ENCODE measurements around the gene CCDC117.
"Not testable (repeated sequence)": the region's sequence is repeated elsewhere in the genome, so short reads cannot be mapped to it uniquely, and the experiment has no call there.

Gene CCDC117, protein sequence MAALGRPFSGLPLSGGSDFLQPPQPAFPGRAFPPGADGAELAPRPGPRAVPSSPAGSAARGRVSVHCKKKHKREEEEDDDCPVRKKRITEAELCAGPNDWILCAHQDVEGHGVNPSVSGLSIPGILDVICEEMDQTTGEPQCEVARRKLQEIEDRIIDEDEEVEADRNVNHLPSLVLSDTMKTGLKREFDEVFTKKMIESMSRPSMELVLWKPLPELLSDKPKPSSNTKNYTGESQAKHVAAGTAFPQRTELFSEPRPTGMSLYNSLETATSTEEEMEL

GRCh38 chr22:28772633-28773460, at the start of gene CCDC117:
Gene CCDC117, plus strand, starts transcription at chr22:28772695. Its CDS starts 155 bp downstream, at chr22:28772850.
- peak; percentile 99 for DNase-seq

- DNase-seq, result no peak
Observed at GRCh38 chr22:28728002-28728401, 44.5 kb upstream of the CCDC117 start.

DNA sequence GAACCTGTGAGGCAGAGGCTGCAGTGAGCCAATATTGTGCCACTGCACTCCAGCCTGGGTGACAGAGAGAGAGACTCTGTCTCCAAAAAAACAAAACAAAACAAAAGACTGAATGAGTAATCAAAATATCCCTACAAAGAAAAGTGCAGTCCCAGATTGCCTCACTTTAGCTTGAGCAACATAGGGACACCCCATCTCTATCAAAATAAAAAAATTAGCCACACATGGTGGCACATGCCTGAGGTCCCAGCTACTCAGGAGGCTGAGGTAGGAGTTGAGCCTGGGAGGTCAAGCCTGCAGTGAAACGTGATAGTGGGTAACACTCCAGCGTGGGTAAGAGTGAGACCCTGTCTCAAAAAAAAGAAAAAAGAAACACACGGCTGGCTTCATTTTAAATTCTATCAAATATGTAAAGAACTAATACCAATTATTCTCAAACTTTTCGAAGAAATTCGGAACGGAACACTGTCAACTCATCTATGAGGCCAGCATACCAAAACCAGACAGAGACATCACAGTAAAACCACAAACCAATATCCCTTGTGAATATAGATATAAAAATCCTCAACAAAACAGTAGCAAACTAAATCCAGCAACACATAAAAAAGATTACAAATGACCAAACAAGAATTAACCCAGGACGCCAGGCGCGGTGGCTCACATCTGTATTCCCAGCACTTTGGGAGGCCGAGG, 43.7 kb upstream of the CCDC117 start:
- DNase-seq, result no peak

- no peak for DNase-seq
Observed at GRCh38 chr22:28730179-28730578, 42.3 kb upstream of the CCDC117 start.

DNA sequence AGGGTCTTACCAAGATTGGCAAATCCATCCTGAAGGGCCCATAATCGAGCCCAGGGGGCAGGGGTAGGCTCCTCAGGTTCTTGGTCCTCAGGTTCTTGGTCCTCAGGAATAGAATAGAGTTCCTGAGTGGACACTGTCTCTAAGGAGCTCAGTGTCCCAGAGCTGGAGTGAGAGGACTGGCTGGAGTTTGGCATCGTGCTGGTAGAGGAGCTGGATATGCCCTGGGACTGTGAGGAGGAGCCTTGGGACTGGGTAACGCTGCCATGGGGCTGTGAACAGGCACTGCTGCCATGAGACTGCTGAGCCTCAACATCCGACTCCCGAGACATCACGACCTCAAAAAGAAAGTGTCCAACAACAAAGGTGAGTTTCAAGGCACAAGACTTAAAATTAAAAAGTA, 38.1 kb upstream of the CCDC117 start:
- no peak for DNase-seq

DNA sequence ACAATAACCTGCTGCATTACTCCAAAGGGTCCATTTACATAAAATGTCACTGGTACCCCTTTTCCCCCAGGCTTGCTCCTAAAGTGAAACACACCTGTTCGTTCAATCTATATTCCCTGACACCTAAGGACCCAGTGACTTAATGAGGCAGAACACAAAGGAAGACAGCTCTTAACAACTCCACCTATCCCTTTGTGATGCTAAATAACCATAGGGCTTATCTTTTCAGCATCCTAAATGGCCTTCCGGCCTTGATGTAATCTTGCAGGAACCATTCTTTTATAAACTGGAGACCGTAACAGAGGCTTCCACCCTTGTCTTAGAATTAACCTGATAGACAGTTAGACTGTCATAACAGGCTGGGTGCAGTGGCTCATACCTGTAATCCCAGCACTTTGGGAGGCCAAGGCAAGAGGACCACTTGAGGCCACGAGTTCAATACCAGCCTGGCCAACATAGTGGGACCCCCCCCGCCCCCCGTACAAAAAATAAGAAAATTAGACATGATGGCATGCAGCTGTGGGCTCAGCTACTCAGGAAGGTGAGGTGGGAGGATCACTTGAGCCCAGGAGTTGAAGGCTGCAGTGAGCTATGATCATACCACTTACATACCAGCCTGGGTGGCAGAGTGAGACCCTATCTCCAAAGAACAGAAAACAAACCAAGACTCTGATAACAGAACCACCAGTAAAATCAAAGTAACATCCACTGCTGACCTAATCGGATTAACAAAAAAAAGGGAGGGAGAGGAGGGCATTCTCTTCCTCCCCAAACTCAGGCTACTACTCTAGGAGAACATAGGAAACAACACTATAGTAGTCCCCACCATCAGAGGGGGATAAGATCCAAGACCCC, 36.0 kb upstream of the CCDC117 start:
- peak; percentile 75 for DNase-seq

GRCh38 chr22:28737701-28738100, 34.8 kb upstream of the CCDC117 start:
- DNase-seq, result no peak

DNA sequence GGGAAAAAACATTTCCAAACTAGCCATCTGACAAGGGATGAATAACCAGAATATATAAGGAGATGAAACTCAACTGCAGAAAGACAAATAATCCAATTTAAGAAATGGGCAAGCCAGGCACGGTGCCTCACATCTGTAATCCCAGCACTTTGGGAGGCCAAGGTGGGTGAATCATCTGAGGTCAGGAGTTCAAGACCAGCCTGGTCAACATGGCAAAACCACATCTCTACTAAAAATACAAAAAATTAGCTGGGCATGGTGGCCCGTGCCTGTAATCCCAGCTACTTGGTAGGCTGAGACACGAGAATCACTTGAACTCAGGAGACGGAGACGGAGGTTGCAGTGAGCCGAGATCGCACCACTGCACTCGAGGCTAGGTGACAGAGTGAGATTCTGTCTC, 33.6 kb upstream of the CCDC117 start:
- DNase-seq, result not testable (repeated sequence)

DNA sequence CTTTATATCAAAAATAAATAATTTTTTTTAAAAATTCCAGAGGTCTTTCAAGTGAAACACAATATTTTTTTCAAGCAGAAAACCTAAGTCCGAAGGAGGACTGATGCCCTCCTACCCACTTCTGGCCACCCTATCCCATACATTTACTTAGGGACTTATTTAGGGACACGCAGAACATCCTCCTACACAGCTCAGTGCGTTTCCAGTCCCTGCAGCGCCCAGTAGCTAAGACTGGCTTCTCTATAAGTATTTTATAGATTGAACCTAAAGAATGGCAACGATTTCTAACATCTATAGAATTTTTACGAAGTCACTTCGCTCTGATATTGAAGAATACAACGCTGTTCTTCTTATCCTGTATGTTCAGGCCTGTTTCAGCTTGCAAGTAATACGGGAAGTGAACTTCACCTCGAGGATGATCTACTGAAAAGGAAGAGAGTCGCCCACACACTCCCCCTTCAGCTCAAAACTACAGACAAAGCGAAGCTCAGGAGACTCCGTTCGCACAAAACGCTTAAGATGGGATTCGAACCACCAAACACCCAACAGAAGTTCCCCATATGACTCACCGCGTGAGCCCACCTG, 31.2 kb upstream of the CCDC117 start:
- no peak for DNase-seq

DNA sequence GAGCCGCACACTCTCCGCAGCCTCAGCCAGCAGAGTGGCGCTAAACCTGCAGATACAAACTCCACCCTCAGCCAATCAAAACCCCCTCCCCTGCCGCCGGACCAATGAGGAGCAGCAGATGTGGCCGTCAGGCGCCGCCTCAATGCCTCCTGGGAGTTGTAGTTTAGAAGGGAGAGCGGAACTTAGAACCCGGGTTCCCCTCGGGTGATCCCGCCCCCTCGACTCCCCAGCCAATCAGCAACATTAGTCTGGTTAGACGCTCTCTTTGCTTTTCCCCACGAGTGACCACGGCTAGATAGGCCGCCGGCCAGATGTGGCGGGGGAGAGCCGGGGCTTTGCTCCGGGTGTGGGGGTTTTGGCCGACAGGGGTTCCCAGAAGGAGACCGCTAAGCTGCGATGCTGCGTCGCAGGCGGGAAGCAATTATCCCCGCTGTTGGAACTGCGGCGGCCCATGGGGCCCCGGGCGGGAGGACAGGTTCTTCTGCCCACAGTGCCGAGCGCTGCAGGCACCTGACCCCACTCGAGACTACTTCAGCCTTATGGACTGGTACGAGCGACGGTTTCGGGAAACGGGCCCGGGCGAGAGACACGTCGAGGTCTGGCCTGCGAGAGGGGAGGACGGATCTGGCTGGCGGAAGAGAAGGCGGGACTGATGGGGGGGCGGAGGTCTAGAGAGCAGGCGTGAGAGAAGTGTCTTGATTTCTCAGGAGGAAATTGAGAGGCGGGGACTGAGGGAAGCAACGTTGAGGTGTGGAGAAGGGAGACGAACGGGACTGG, 30.5 kb upstream of the CCDC117 start, which contains the start of the genes CHEK2 and HSCB:
TSS of gene CHEK2 (minus strand) at position 36 of the 777 bp plus-strand sequence. CDS start 7,099 bp downstream, outside the sequence.
TSS of gene HSCB (plus strand) at position 255 of the 777 bp plus-strand sequence. CDS start at position 312, 57 bp downstream.
- peak; percentile 100 for DNase-seq

DNA sequence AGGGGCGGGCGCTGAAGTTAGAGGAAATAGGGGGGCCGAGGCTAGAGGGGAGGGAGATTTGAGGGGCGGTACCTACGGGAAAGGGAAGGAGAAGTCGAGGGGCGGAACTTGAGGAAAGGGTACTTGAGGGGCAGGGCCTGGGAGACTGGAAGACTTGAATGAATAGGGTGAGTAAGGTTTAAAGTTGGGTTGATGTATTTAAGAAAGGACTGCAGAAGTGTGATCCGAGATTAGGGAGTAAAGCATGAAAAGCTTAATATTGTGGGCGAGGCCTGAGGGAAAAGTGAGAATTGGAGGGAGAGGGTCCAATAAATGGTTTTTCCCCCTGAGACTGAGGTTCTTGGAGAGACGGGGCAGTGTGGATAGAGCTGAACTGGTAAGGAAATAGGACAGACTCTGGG, 29.9 kb upstream of the CCDC117 start:
- no peak for DNase-seq

DNA sequence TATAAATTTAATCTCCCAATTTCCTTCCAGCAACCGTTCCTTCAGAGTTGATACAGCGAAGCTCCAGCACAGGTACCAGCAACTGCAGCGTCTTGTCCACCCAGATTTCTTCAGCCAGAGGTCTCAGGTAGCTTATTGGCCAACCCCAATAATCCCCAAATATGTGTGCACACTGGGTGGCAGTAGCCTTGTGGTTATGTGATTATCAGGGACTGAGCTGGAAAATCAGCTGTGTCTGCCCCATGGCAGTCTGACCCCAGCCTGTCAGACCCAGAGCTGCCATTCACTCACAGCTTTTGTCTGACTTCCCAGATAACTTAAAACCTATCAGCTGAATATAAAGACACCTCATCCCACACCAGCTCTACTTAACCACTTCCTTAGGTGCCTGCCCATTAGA, 28.6 kb upstream of the CCDC117 start:
- DNase-seq, result peak; percentile 18

GRCh38 chr22:28750471-28750881, 22.0 kb upstream of the CCDC117 start:
- no peak for DNase-seq

GRCh38 chr22:28754512-28754911, 18.0 kb upstream of the CCDC117 start:
- not testable (repeated sequence) for DNase-seq

GRCh38 chr22:28759861-28760560, 12.5 kb upstream of the CCDC117 start:
- DNase-seq, result no peak

DNA sequence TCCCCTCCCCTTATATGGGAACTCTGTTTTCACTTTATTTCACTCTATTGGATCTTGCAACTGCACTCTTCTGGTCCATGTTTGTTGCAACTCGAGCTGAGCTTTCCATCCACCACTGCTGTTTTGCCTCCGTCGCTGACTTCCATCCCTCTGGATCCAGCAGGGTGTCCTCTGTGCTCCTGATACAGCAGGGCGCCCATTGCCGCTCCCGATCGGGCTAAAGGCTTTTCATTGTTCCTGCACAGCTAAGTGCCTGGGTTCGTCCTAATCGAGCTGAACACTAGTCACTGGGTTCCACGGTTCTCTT, 11.1 kb upstream of the CCDC117 start:
- no peak for DNase-seq

DNA sequence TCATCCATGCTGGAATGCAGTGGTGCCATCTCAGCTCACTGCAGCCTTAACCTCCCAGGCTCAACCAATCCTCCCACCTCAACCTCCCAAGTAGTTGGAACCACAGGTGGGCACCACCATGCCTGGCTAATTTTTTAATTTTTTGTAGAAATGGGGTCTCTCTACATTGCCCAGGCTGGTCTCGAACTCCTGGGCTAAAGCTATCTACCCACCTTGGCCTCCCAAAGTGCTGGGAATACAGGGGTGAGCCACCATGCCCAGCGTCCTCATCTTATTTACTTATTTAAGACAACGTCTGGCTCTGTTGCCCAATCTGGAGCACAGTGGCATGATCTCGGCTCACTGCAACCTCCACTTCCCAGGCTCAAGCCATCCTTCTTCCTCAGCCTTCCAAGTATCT, 10.5 kb upstream of the CCDC117 start:
- DNase-seq, result not testable (repeated sequence)

- DNase-seq, result no peak
Observed at GRCh38 chr22:28766628-28767027, 5.9 kb upstream of the CCDC117 start.

- DNase-seq, result no peak
Observed at GRCh38 chr22:28768701-28769393, 3.6 kb upstream of the CCDC117 start.

All from hematopoietic multipotent progenitor cell treated with erythropoietin and hydrocortisone succinate and interleukin-3 and kit ligand, for 4 days (in vitro differentiated cells).